DND-41 (cell line): ENCODE data around the gene CHID1.

Experiments
- ATAC-seq: fragments of 200-7000 bp; cut with Tn5 transposase; 3 replicates; pipeline ENCODE4 v1.9.1; 2021; ENCODE audit warnings: low read depth; ENCODE audit not compliant: insufficient read depth
- DNase-seq: peaks from one replicate; pipeline ENCODE4 v3.0.0-alpha.2; 2020
- H2AFZ ChIP-seq: 2 replicates; pipeline ENCODE4 v1.6.0; 2012; ENCODE audit warnings: low read depth, low read length
- H3K27ac ChIP-seq: 2 replicates; pipeline ENCODE4 v1.5.1; 2012; ENCODE audit warnings: low read length, inconsistent platforms
- H3K27me3 ChIP-seq: fragments of 200-600 bp; sonication (generic); 2 replicates; pipeline ENCODE4 v1.6.0; 2012; ENCODE audit warnings: low read length, mild to moderate bottlenecking, inconsistent platforms; ENCODE audit not compliant: insufficient read depth, poor library complexity
- H3K36me3 ChIP-seq: 2 replicates; pipeline ENCODE4 v1.5.1; 2012; ENCODE audit warnings: low read length, inconsistent platforms; ENCODE audit not compliant: insufficient read depth
- H3K4me1 ChIP-seq: 2 replicates; pipeline ENCODE4 v1.5.1; 2012; ENCODE audit warnings: mild to moderate bottlenecking, low read length; ENCODE audit not compliant: insufficient read depth
- H3K4me2 ChIP-seq: 2 replicates; pipeline ENCODE4 v1.6.0; 2012; ENCODE audit warnings: mild to moderate bottlenecking, moderate library complexity, low read length, inconsistent platforms; ENCODE audit not compliant: insufficient read depth
- H3K4me3 ChIP-seq, 2 experiments: fragments of 200-600 bp in 1 of 2; shearing (Covaris generic) in 1 of 2; 2 replicates each; pipeline ENCODE4 v1.5.1; 2012 to 2016; ENCODE audit warnings: inconsistent platforms in 2 of 2, low read length in 2 of 2, mild to moderate bottlenecking in 2 of 2, low read depth in 1 of 2, moderate library complexity in 1 of 2
- H3K79me2 ChIP-seq: 2 replicates; pipeline ENCODE4 v1.6.0; 2012; ENCODE audit warnings: low read length, inconsistent platforms; ENCODE audit not compliant: insufficient read depth
- H3K9ac ChIP-seq: 2 replicates; pipeline ENCODE4 v1.6.0; 2012; ENCODE audit warnings: low read depth, mild to moderate bottlenecking, inconsistent platforms, low read length, moderate library complexity
- H3K9me3 ChIP-seq: 2 replicates; pipeline ENCODE4 v1.5.1; 2012; ENCODE audit warnings: low read length, moderate library complexity, mild to moderate bottlenecking, inconsistent platforms; ENCODE audit not compliant: insufficient read depth, severe bottlenecking
- H4K20me1 ChIP-seq: 2 replicates; pipeline ENCODE4 v1.6.0; 2012; ENCODE audit warnings: low read length; ENCODE audit not compliant: insufficient read depth
- CTCF ChIP-seq: IDR thresholded peaks from 2 replicates; pipeline ENCODE4 v1.5.1; 2012; ENCODE audit warnings: borderline replicate concordance, low read length, moderate library complexity, mild to moderate bottlenecking; ENCODE audit not compliant: poor library complexity, severe bottlenecking; ENCODE audit errors: extremely low read depth
- EZH2 ChIP-seq: IDR thresholded peaks from 3 replicates; pipeline ENCODE4 v1.6.1; 2012; ENCODE audit warnings: borderline replicate concordance, low read depth, mild to moderate bottlenecking, moderate library complexity, low read length, inconsistent platforms; ENCODE audit not compliant: severe bottlenecking

The CHID1 gene

GRCh38 chr11:877565-877964 is 33.0 kb downstream of the CHID1 start:
- TF ChIP-seq CTCF (no peak), EZH2 (no peak)
- DNase-seq (peak; percentile 53), ATAC-seq (peak; percentile 54; the same call in 2 of the 3 replicates)
- peaks cover 63% of the 10 kb centered on the region for H3K36me3 ChIP-seq
- no peak overlapping the region for H3K4me2 ChIP-seq
- no peak overlapping the region for H3K4me3 ChIP-seq
- H4K20me1 ChIP-seq = peaks cover 7% of the 10 kb centered on the region; the same call in 1 of the 2 replicates
- no peaks in the 10 kb centered on the region for H3K27me3 ChIP-seq
- no peaks in the 10 kb centered on the region for H3K9me3 ChIP-seq
- no peaks in the 10 kb centered on the region for H3K4me1 ChIP-seq
- H2AFZ ChIP-seq = no peak overlapping the region
- no peaks in the 10 kb centered on the region for H3K79me2 ChIP-seq
- H3K27ac ChIP-seq = no peak overlapping the region
- H3K9ac ChIP-seq = no peak overlapping the region

DNA sequence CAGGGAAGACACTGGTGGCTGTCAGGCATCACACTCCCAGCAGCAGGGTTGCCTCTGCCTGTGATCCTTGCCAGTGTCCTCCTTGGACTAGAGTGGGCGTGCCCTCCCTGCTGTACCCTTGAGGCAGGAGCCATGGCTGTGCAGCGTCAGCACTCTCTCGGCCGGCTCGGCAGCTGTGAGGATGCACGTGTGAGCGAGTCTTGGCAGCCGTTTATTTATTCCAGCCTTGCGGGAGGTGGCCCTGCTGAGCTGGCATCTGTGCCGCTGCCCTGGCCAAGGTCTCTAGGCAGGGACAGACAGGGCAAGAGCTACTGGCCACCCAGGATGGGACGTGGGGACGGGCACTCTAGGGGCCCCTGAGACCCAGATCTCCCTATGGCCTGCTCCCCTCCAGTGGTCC is 34.1 kb downstream of the CHID1 start:
- TF ChIP-seq EZH2 (no peak), CTCF (no peak)
- H3K9ac ChIP-seq = no peak overlapping the region
- peaks cover 7% of the 10 kb centered on the region; the same call in 1 of the 2 replicates for H4K20me1 ChIP-seq
- no peak overlapping the region for H2AFZ ChIP-seq
- peaks cover 61% of the 10 kb centered on the region for H3K36me3 ChIP-seq
- no peak overlapping the region for H3K4me2 ChIP-seq
- no peak overlapping the region for H3K27ac ChIP-seq
- no peaks in the 10 kb centered on the region for H3K9me3 ChIP-seq
- H3K27me3 ChIP-seq = no peaks in the 10 kb centered on the region
- no peaks in the 10 kb centered on the region for H3K79me2 ChIP-seq
- ATAC-seq (no peak), DNase-seq (no peak)
- no peak overlapping the region for H3K4me3 ChIP-seq
- H3K4me1 ChIP-seq = no peaks in the 10 kb centered on the region

- no peaks in the 10 kb centered on the region for H3K9me3 ChIP-seq
- ATAC-seq (no peak), DNase-seq (no peak)
- H3K27me3 ChIP-seq = no peaks in the 10 kb centered on the region
- H3K79me2 ChIP-seq = no peaks in the 10 kb centered on the region
- H3K4me3 ChIP-seq = no peak overlapping the region
- H3K27ac ChIP-seq = no peak overlapping the region
- no peak for TF ChIP-seq EZH2
- no peak for TF ChIP-seq CTCF
- H3K4me1 ChIP-seq = no peaks in the 10 kb centered on the region
- no peak overlapping the region for H3K4me2 ChIP-seq
- H4K20me1 ChIP-seq = peaks cover 7% of the 10 kb centered on the region; the same call in 1 of the 2 replicates
- H3K9ac ChIP-seq = no peak overlapping the region
- H2AFZ ChIP-seq = no peak overlapping the region
- peaks cover 61% of the 10 kb centered on the region for H3K36me3 ChIP-seq
Measured at GRCh38 chr11:875769-876301, 34.8 kb downstream of the CHID1 start.
